Common myeloid progenitor, CD34-positive (primary cell): ENCODE results near the gene LRRC45.
A peak's percentile ranks its signal among the peaks of the same experiment; 100 is the strongest.

Source experiments
- CTCF ChIA-PET: fragments of 350-600 bp; sonication (Branson Sonifier 250); formaldehyde crosslinking; loops from one replicate; lab custom pipeline; 2021; ENCODE audit warnings: antibody characterized with exemption; lab: Charles Lee
- POLR2A ChIA-PET: fragments of 350-600 bp; sonication (Branson Sonifier 250); formaldehyde crosslinking; loops from one replicate; lab custom pipeline; 2021; ENCODE audit warnings: antibody characterized with exemption; lab: Charles Lee
- DNase-seq, 3 donors: peaks; one replicate each; pipeline versions ENCODE4 v3.0.0 to v3.0.0-alpha.2; 2013
- H3K27ac ChIP-seq, 2 experiments: 1 replicate in 1 of 2; 2 replicates in 1 of 2; pipeline ENCODE4 v1.7.0; 2013; ENCODE audit warnings: inconsistent platforms in 2 of 2, low read length in 2 of 2, mild to moderate bottlenecking in 2 of 2, low read depth in 1 of 2, moderate library complexity in 1 of 2; ENCODE audit not compliant: severe bottlenecking in 2 of 2, insufficient read depth in 1 of 2, poor library complexity in 1 of 2
- H3K27me3 ChIP-seq, 5 experiments: replicated peaks in 2 of 5; 1 replicate in 3 of 5; 2 replicates in 2 of 5; pipeline versions ENCODE4 v1.6.1 to v1.7.0; 2013; ENCODE audit warnings: low read length in 4 of 5, mild to moderate bottlenecking in 2 of 5, moderate library complexity in 2 of 5, inconsistent platforms in 1 of 5; ENCODE audit not compliant: insufficient read depth in 5 of 5, control insufficient read depth in 4 of 5
- H3K36me3 ChIP-seq, 4 experiments: 1 replicate in 2 of 4; 2 replicates in 2 of 4; pipeline versions ENCODE4 v1.6.1 to v1.7.0; 2013; ENCODE audit warnings: low read length in 3 of 4, control low read depth in 1 of 4, mild to moderate bottlenecking in 1 of 4; ENCODE audit not compliant: control insufficient read depth in 4 of 4, insufficient read depth in 4 of 4
- H3K4me1 ChIP-seq, 4 experiments: 1 replicate in 3 of 4; 2 replicates in 1 of 4; pipeline versions ENCODE4 v1.6.1 to v1.7.1; 2013; ENCODE audit warnings: low read length in 3 of 4, mild to moderate bottlenecking in 3 of 4, control low read depth in 1 of 4, inconsistent platforms in 1 of 4, moderate library complexity in 1 of 4; ENCODE audit not compliant: control insufficient read depth in 4 of 4, insufficient read depth in 4 of 4; ENCODE audit errors: control extremely low read depth in 1 of 4
- H3K4me3 ChIP-seq, 7 experiments: 1 replicate in 4 of 7; 2 replicates in 3 of 7; pipeline versions ENCODE4 v1.5.1 to v1.7.0; 2013; ENCODE audit warnings: mild to moderate bottlenecking in 7 of 7, low read length in 6 of 7, moderate library complexity in 6 of 7, inconsistent platforms in 2 of 7, low read depth in 2 of 7, control low read depth in 1 of 7; ENCODE audit not compliant: insufficient read depth in 4 of 7, control insufficient read depth in 1 of 7; ENCODE audit errors: extremely low read depth in 1 of 7
- H3K9me3 ChIP-seq, 5 experiments: 1 replicate in 4 of 5; 2 replicates in 1 of 5; pipeline versions ENCODE4 v1.6.1 to v1.7.1; 2013; ENCODE audit warnings: low read length in 4 of 5, mild to moderate bottlenecking in 2 of 5, inconsistent platforms in 1 of 5, low read depth in 1 of 5, moderate library complexity in 1 of 5; ENCODE audit not compliant: control insufficient read depth in 4 of 5, insufficient read depth in 2 of 5; ENCODE audit errors: control extremely low read depth in 1 of 5
- WGBS: methylation state at CpG from one replicate; pipeline ENCODE4 v1.1.5; 2013; ENCODE audit not compliant: insufficient coverage; 5-methylcytosine and 5-hydroxymethylcytosine counted together

Gene LRRC45

GRCh38 chr17:82013341-82013740 is 9.8 kb upstream of the LRRC45 start:
- Histone ChIP-seq H3K27ac (no peak overlapping the region), H3K4me3 (no peak overlapping the region), H3K27me3 (no peaks in the 10 kb centered on the region), H3K9me3 (no peaks in the 10 kb centered on the region), H3K36me3 (peaks cover 0 to 11% (median 5%) of the 10 kb centered on the region in 4 experiments), H3K4me1 (peaks cover 0 to 41% (median 35%) of the 10 kb centered on the region in 4 experiments)
- ChIA-PET CTCF (interaction anchor here (0.8 to 2.0 kb wide), 3 partner anchors 33 to 53 kb away, joined by 3 to 15 read pairs (median 3); no protein-coding TSS in a partner anchor), POLR2A (interaction anchor here (0.9 kb wide), 1 partner anchor 101 kb away, joined by 3 read pairs; no protein-coding TSS in a partner anchor)
- peak in 2 of 3 donors; percentile 73 to 80 for DNase-seq
- 17% methylated on average over 20 of the region's 22 CpGs for WGBS

GRCh38 chr17:82013772-82014321 is 9.3 kb upstream of the LRRC45 start:
- ChIA-PET CTCF (interaction anchor here (0.8 to 2.0 kb wide), 3 partner anchors 34 to 54 kb away, joined by 3 to 15 read pairs (median 3); no protein-coding TSS in a partner anchor), POLR2A (interaction anchor here (0.9 kb wide), 1 partner anchor 101 kb away, joined by 3 read pairs; no protein-coding TSS in a partner anchor)
- 92% methylated on average over 16 of the region's 16 CpGs for WGBS
- H3K9me3 ChIP-seq, result no peaks in the 10 kb centered on the region
- H3K4me3 ChIP-seq, result no peak overlapping the region
- no peaks in the 10 kb centered on the region for H3K27me3 ChIP-seq
- H3K36me3 ChIP-seq, result peaks cover 0 to 16% (median 8%) of the 10 kb centered on the region in 4 experiments
- no peak for DNase-seq
- H3K27ac ChIP-seq, result no peak overlapping the region
- peaks cover 0 to 40% (median 34%) of the 10 kb centered on the region in 4 experiments for H3K4me1 ChIP-seq

GRCh38 chr17:82014432-82014831 is 8.7 kb upstream of the LRRC45 start:
- Histone ChIP-seq H3K27me3 (no peaks in the 10 kb centered on the region), H3K4me3 (no peak overlapping the region), H3K36me3 (peaks cover 0 to 19% (median 9%) of the 10 kb centered on the region in 4 experiments), H3K9me3 (no peaks in the 10 kb centered on the region), H3K27ac (no peak overlapping the region), H3K4me1 (peaks cover 0 to 34% (median 29%) of the 10 kb centered on the region in 4 experiments)
- WGBS, result 90% methylated on average over 23 of the region's 23 CpGs
- ChIA-PET POLR2A (no interaction called here), CTCF (no interaction called here)
- DNase-seq, result no peak

- peaks cover 0 to 30% (median 26%) of the 10 kb centered on the region in 4 experiments for H3K4me1 ChIP-seq
- ChIA-PET CTCF (no interaction called here), POLR2A (no interaction called here)
- H3K27me3 ChIP-seq, result no peaks in the 10 kb centered on the region
- WGBS, result 88% methylated on average over 10 of the region's 13 CpGs
- H3K9me3 ChIP-seq, result no peaks in the 10 kb centered on the region
- H3K27ac ChIP-seq, result no peak overlapping the region
- peaks cover 0 to 19% (median 9%) of the 10 kb centered on the region in 4 experiments for H3K36me3 ChIP-seq
- no peak for DNase-seq
- no peak overlapping the region for H3K4me3 ChIP-seq
Measured at GRCh38 chr17:82014971-82015310, 8.2 kb upstream of the LRRC45 start.

GRCh38 chr17:82015311-82015971 is 7.7 kb upstream of the LRRC45 start:
- no peak for DNase-seq
- Histone ChIP-seq H3K4me3 (no peak overlapping the region), H3K36me3 (peaks cover 0 to 19% (median 9%) of the 10 kb centered on the region in 4 experiments), H3K27ac (no peak overlapping the region), H3K9me3 (no peaks in the 10 kb centered on the region), H3K27me3 (no peaks in the 10 kb centered on the region), H3K4me1 (peaks cover 0 to 30% (median 26%) of the 10 kb centered on the region in 4 experiments)
- POLR2A ChIA-PET, result no interaction called here
- CTCF ChIA-PET, result interaction anchor here (1.0 to 2.7 kb wide), 3 partner anchors 55 to 61 kb away, joined by 3 to 20 read pairs (median 4); partner anchors contain the start of gene NOTUM
- WGBS, result 95% methylated on average over 18 of the region's 24 CpGs

GRCh38 chr17:82016061-82016874 is 6.8 kb upstream of the LRRC45 start:
- H3K36me3 ChIP-seq, result peaks cover 0 to 19% (median 9%) of the 10 kb centered on the region in 4 experiments
- no peaks in the 10 kb centered on the region for H3K27me3 ChIP-seq
- 94% methylated on average over 18 of the region's 28 CpGs for WGBS
- peaks cover 0 to 31% (median 29%) of the 10 kb centered on the region in 4 experiments for H3K4me1 ChIP-seq
- CTCF ChIA-PET, result interaction anchor here (1.0 to 2.7 kb wide), 4 partner anchors 14 to 62 kb away, joined by 3 to 20 read pairs (median 4); partner anchors contain the start of gene NOTUM
- no peak overlapping the region for H3K4me3 ChIP-seq
- POLR2A ChIA-PET, result interaction anchor here (0.7 kb wide), 1 partner anchor 57 kb away, joined by 3 read pairs; no protein-coding TSS in a partner anchor
- no peak for DNase-seq
- no peak overlapping the region for H3K27ac ChIP-seq
- H3K9me3 ChIP-seq, result no peaks in the 10 kb centered on the region
